ENCODE measurements around the gene PCDHA2.
"Not testable (repeated sequence)": the region's sequence is repeated elsewhere in the genome, so short reads cannot be mapped to it uniquely, and the experiment has no call there.

Gene PCDHA2

DNA sequence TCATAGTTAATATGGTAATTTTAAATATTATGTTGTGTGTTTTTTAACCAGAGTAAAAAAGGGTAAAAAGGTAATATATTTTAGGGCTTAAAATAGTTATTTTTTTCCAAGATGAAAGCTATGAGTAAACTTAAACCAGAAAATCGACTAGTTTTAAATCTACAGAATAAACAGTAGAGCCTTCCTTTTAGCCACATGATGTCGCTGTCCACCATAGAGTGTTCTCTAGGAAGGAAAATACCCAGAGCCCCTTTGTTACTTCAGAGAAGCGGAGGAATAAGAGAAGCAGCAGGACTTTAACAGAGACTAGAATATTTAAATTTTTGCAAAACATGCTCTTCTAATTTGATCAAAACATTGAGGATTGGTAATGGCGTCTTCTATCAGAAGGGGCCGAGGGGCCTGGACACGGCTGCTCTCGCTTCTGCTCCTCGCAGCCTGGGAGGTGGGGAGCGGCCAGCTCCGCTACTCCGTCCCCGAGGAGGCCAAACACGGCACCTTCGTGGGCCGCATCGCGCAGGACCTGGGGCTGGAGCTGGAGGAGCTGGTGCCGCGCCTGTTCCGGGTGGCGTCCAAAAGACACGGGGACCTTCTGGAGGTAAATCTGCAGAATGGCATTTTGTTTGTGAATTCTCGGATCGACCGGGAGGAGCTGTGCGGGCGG, at the start of gene PCDHA2:
Gene PCDHA2, plus strand, starts transcription at position 258 of the 664 bp plus-strand sequence.
- DNase-seq = no peak

DNA sequence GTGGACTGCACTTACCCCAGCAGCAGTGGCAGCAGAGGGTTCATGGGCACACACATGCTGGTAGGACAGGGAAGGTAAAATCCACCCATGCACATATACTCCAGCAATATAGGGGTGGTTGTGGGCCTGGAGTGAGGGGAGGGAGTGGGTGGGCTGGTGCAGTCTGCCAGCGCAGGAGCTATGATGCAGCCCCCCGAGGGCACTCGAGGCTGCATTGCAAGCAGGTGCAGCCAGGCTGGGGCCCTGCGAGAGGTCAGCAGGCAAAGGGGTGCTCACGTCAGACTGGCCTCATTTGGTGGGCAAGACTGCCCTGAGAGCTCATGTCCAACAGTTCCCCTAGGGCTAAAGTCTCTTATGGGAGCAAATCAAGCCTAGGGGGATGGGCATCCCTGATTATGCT, 41.1 kb upstream of the PCDHA2 start:
- no peak for DNase-seq

DNA sequence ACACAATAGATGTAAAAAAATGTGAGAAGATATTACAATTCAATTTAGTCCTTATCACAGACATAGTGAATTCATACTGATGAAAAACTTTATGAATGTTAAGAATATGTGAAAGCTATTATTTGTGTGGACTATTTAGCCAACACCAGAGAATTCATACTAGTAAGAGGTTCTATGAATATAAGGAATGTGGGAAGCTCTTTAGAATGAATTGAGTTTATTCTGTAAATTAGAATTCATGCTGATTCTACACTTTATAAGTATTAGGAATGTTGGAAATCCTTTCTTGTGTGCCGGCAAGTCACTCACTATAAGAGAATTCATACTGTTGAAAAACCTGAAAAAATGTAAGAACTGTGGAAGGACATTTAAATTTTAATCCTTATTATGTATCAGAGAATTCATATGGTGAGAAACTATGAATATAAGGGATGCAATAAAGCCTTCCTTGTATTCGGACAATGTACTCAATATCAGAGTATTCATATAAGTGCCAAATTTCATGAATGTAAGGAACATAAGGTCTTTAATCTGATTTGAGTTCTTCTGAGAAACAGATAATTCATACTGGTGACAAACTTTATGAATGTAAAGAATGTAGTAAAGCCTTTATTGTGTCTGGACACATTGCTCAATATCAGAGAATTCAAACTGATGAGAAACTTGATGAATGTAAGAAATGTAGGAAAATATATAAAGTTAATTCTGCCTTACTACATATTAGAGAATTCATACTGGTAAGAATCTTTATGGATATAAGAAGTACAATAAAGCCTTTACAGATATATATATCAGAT, 30.3 kb upstream of the PCDHA2 start:
- no peak for DNase-seq

DNA sequence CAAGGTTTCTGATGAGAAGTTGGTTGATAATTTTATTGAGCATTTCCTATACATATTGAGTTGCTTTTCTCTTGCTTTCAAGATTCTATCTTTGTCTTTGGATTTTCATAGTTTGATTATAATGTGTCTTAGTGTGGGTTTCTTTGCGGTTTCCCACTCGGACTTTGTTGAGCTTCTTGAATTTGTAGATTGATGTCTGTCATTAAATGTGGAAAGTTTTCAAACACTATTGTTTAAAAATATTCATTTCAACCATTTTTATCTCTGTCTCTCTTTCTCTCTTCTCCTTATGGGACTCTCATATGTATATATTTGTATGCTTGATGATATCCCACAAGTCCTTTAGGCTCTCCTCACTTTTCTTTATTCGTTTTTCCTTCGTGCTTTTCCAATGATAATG, 27.2 kb upstream of the PCDHA2 start:
- DNase-seq = no peak

DNA sequence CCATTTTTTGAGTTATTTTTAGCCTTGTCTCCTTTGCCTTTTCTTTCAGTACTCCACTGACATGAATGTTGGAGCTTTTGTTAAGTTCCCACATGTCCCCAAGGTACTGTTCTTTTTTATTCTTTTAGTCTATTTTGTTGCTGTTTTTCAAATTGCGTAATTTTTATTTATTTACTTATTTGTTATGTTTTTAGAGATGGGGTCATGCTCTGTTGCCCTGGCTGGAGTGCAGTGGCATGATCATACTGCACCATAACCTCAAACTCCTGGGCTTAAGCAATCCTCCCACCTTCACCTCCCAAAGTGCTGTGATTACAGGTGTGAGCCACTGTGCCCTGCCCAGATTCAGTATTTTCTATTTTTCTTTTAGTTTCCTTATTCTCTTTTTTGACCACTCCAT, 14.1 kb upstream of the PCDHA2 start:
- DNase-seq = no peak

DNA sequence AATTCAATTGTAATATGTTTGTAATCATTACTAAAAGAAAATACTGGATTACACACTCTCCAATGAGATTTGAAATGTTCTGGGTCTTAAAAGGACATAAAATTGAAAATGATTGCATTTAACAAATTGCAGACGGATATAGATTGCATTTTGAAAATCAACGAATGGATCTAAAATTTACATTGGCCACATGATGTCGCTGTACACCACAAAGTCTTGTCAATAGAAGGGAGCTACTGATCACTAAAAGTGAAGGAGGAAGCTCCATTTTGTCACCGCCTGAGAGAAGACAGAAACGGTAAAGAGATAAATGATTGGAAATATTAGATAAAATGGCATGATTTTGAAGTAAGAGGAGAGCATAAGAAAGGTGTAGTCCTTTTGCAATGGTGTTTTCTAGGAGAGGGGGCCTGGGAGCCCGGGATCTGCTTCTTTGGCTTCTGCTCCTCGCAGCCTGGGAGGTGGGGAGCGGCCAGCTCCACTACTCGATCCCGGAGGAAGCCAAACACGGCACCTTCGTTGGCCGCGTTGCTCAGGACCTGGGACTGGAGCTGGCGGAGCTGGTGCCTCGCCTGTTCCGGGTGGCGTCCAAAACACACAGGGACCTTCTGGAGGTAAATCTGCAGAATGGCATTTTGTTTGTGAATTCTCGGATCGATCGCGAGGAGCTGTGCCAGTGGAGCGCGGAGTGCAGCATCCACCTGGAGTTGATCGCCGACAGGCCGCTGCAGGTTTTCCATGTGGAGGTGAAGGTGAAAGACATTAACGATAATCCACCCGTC, 8.6 kb upstream of the PCDHA2 start, which contains the start of gene PCDHA1:
Gene PCDHA1, plus strand, starts transcription at position 236 of the 782 bp plus-strand sequence.
- DNase-seq = no peak

DNA sequence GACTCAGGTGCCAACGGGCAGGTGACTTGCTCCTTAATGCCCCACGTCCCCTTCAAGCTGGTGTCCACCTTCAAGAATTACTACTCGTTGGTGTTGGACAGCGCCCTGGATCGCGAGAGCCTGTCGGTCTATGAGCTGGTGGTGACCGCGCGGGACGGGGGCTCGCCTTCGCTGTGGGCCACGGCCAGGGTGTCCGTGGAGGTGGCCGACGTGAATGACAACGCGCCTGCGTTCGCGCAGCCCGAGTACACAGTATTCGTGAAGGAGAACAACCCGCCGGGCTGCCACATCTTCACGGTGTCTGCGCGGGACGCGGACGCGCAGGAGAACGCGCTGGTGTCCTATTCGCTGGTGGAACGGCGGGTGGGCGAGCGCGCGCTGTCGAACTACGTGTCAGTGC, 7.2 kb upstream of the PCDHA2 start:
- DNase-seq = not testable (repeated sequence)

DNA sequence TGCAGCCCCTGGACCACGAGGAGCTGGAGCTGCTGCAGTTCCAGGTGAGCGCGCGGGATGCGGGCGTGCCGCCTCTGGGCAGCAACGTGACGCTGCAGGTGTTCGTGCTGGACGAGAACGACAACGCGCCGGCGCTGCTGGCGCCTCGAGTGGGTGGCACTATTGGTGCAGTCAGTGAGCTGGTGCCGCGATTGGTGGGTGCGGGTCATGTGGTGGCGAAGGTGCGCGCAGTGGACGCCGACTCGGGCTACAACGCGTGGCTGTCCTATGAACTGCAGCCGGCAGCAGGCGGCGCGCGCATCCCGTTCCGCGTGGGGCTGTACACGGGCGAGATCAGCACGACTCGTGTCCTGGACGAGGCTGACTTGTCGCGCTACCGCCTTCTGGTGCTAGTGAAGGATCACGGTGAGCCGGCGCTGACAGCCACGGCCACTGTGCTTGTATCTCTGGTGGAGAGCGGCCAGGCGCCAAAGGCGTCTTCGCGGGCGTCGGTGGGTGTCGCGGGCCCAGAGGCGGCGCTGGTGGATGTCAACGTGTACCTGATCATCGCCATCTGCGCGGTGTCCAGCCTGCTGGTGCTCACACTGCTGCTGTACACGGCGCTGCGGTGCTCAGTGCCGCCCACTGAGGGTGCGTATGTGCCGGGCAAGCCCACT, 6.7 kb upstream of the PCDHA2 start:
- DNase-seq = not testable (repeated sequence)

DNA sequence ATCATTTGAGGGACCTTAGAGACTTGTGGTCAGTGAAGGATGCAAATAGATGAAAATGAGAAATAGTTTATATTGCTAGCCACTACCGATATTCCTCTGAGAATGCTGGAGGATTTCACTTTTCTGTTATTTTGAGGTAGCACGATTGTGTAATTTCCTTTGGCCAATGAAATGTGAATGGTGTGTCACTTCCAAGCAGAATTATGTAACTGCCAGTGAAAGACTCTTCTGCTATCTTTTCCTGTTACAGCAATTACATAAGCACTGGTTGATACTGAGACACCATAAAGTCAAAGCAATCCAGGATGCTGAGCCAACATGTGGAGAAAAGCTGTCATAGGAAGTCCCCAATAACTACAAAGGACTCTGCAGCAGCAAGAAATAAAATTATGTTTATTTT, 3.6 kb upstream of the PCDHA2 start:
- no peak for DNase-seq

DNA sequence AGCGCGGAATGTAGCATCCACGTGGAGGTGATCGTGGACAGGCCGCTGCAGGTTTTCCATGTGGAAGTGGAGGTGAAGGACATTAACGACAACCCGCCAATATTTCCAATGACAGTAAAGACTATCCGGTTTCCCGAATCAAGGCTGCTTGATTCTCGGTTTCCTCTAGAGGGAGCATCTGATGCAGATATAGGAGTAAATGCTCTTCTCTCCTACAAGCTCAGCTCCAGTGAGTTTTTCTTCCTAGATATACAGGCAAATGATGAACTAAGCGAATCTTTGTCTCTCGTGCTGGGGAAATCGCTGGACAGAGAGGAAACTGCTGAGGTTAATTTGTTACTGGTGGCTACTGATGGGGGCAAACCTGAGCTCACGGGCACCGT, 598 bp downstream of the PCDHA2 start:
- no peak for DNase-seq

DNA sequence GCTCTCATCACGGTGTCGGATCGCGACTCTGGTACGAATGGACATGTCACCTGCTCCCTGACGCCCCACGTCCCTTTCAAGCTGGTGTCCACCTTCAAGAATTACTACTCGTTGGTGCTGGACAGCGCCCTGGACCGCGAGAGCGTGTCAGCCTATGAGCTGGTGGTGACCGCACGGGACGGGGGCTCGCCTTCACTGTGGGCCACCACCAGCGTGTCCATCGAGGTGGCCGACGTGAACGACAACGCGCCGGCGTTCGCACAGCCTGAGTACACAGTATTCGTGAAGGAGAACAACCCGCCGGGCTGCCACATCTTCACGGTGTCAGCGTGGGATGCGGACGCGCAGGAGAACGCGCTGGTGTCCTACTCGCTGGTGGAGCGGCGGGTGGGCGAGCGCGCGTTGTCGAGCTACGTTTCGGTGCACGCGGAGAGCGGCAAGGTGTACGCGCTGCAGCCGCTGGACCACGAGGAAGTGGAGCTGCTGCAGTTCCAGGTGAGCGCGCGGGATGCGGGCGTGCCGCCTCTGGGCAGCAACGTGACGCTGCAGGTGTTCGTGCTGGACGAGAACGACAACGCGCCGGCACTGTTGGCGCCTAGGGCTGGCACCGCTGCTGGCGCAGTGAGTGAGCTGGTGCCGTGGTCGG, 1.5 kb downstream of the PCDHA2 start:
- not testable (repeated sequence) for DNase-seq

DNA sequence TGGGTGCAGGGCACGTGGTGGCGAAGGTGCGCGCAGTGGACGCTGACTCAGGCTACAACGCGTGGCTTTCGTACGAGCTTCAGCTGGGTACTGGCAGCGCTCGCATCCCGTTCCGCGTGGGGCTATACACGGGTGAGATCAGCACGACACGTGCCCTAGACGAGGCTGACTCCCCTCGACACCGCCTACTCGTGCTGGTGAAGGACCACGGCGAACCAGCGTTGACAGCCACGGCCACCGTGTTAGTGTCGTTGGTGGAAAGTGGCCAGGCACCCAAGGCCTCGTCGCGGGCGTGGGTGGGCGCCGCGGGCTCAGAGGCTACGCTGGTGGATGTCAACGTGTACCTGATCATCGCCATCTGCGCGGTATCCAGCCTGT, 2.1 kb downstream of the PCDHA2 start:
- DNase-seq = no peak

DNA sequence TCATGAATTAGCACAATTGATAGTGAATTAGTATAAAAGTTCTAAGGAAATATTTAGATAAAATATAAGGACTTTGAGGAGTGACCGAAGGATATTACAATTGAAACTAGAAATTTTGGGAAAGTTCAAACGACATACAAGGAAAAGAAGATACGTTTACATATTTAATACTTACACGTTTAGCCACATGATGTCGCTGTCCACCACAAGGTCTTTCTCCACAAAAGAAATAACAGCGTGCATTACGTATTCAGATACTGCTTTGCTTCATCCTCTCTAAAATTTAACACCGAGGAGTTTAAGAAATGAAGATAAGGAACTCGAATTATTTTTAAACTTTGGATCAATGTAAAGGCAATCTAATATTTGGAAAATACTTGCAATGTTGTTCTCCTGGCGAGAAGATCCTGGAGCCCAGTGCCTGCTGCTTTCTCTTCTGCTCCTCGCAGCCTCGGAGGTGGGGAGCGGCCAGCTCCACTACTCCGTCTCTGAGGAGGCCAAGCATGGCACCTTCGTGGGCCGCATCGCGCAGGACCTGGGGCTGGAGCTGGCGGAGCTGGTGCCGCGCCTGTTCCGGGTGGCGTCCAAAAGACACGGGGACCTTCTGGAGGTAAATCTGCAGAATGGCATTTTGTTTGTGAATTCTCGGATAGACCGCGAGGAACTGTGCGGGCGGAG, 6.3 kb downstream of the PCDHA2 start, which contains the start of gene PCDHA3:
Gene PCDHA3, plus strand, starts transcription at position 242 of the 678 bp plus-strand sequence.
- DNase-seq = no peak

DNA sequence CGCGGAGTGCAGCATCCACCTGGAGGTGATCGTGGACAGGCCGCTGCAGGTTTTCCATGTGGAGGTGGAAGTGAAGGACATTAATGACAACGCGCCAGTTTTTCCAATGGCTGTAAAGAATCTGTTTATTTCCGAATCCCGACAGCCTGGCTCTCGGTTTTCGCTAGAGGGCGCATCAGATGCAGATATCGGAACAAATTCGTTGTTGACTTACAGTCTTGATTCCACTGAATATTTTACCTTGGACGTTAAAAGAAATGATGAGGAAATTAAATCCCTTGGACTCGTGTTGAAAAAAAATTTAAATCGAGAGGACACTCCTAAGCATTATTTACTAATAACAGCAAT, 6.8 kb downstream of the PCDHA2 start:
- DNase-seq = no peak

DNA sequence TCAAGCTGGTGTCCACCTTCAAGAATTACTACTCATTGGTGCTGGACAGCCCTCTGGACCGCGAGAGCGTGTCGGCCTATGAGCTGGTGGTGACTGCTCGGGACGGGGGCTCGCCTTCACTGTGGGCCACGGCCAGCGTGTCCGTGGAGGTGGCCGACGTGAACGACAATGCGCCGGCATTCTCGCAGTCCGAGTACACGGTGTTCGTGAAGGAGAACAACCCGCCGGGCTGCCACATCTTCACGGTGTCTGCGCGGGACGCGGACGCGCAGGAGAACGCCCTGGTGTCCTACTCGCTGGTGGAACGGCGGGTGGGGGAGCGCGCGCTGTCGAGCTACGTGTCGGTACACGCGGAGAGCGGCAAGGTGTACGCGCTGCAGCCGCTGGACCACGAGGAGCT, 7.7 kb downstream of the PCDHA2 start:
- DNase-seq = not testable (repeated sequence)

DNA sequence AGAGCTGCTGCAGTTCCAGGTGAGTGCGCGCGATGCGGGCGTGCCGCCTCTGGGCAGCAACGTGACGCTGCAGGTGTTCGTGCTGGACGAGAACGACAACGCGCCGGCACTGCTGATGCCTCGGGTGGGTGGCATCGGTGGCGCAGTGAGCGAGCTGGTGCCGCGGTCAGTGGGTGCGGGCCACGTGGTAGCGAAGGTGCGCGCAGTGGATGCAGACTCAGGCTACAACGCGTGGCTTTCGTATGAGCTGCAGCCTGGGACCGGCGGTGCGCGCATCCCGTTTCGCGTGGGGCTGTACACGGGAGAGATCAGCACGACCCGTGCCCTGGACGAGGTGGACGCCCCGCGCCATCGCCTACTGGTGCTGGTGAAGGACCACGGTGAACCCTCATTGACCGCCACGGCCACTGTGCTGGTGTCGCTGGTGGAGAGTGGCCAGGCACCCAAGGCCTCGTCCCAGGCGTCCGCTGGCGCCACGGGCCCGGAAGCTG, 8.2 kb downstream of the PCDHA2 start:
- DNase-seq = no peak

DNA sequence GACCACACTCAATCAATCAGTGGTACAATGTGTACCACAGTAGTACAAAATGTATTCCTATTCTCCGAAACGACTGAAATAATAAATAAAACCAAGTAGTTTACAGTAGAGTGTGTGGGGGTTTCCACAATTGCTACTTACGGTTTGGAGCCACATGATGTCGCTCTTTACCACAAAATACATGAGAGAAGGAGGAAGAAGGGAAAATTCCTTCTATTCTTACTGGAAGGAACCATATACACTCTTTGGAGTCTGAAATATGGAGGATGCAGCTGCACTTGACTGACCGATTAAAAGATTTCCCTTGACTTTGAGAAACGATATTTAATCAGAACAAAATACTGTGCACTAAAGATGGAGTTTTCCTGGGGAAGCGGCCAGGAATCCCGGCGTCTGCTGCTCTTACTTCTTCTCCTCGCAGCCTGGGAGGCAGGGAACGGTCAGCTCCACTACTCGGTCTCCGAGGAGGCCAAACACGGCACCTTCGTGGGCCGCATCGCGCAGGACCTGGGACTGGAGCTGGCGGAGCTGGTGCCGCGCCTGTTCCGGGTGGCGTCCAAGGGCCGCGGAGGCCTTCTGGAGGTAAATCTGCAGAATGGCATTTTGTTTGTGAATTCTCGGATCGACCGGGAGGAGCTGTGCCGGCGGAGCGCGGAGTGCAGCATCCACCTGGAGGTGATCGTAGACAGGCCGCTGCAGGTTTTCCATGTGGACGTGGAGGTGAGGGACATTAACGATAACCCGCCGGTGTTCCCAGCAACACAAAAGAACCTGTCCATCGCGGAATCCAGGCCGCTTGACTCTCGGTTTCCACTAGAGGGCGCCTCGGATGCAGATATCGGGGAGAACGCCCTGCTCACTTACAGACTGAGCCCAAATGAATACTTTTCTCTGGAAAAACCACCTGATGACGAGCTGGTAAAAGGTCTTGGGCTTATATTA, 12.5 kb downstream of the PCDHA2 start, which contains the start of gene PCDHA4:
Gene PCDHA4, plus strand, starts transcription at position 235 of the 942 bp plus-strand sequence.
- no peak for DNase-seq

DNA sequence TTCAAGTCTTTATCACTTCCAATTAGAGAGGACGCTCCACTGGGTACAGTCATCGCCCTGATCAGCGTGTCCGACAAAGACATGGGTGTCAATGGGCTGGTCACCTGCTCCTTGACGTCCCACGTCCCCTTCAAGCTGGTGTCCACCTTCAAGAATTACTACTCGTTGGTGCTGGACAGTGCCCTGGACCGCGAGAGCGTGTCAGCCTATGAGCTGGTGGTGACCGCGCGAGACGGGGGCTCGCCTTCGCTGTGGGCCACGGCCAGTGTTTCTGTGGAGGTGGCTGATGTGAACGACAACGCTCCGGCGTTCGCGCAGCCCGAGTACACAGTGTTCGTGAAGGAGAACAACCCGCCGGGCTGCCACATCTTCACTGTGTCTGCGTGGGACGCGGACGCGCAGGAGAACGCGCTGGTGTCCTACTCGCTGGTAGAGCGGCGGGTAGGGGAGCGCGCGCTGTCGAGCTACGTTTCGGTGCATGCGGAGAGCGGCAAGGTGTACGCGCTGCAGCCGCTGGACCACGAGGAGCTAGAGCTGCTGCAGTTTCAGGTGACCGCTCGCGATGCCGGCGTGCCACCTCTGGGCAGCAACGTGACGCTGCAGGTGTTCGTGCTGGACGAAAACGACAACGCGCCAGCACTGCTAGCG, 13.7 kb downstream of the PCDHA2 start:
- not testable (repeated sequence) for DNase-seq

DNA sequence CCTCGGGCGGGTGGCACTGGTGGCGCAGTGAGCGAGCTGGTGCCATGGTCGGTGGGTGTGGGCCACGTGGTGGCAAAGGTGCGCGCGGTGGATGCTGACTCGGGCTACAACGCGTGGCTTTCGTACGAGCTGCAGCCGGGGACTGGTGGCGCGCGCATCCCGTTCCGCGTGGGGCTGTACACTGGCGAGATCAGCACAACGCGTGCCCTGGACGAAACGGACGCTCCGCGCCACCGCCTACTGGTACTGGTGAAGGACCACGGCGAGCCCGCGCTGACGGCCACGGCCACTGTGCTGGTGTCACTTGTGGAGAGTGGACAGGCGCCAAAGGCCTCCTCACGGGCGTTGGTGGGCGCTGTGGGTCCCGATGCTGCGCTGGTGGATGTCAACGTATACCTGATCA, 14.2 kb downstream of the PCDHA2 start:
- no peak for DNase-seq
